IMR-90 (cell line): ENCODE data around the gene HYCC1. TPM values are rescaled to one million over a fixed set of nuclear protein-coding genes. Genes with fewer than 3 reads are reported as not detected.

Experiments
- ATAC-seq: fragments of 200-7000 bp; cut with Tn5 transposase; 2 replicates; pipeline ENCODE4 v1.9.1; 2020; ENCODE audit warnings: low read depth, mild to moderate bottlenecking, moderate library complexity
- BruUV-seq: library from RNA; stranded (reverse); fragments of 400-500 nt; replicated peaks from 2 replicates; lab custom pipeline; 2021; lab: Mats Ljungman, UMichigan
- CTCF ChIA-PET: fragments of 300-600 bp; formaldehyde crosslinking; extraction: SDS; loops from one replicate; lab custom pipeline; 2021; ENCODE audit warnings: antibody characterized with exemption; lab: Yijun Ruan, JAX
- POLR2A ChIA-PET: fragments of 300-600 bp; sonication (Branson Sonifier 250); formaldehyde crosslinking; loops from one replicate; lab custom pipeline; 2022; ENCODE audit warnings: antibody characterized with exemption; ENCODE audit not compliant: unreplicated experiment; lab: Charles Lee
- DNase-seq: peaks from one replicate; pipeline ENCODE4 v3.0.0; 2013
- H2AFZ ChIP-seq: replicated peaks from 2 replicates; pipeline ENCODE3; 2013; ENCODE audit warnings: low read length, mild to moderate bottlenecking; ENCODE audit not compliant: poor library complexity
- H2AK5ac ChIP-seq: 2 replicates; pipeline ENCODE4 v1.6.1; 2013; ENCODE audit warnings: low read depth, low read length, inconsistent platforms
- H2AK9ac ChIP-seq: replicated peaks from 2 replicates; pipeline ENCODE3; 2013; ENCODE audit warnings: mild to moderate bottlenecking, low read depth, low read length, moderate library complexity; ENCODE audit not compliant: poor library complexity
- H2BK120ac ChIP-seq: 2 replicates; pipeline ENCODE4 v1.6.1; 2013; ENCODE audit warnings: low read depth, low read length, inconsistent platforms
- H2BK15ac ChIP-seq: 3 replicates; pipeline ENCODE4 v1.6.1; 2013; ENCODE audit warnings: low read depth, low read length, inconsistent platforms
- H2BK20ac ChIP-seq: 2 replicates; pipeline ENCODE4 v1.6.1; 2013; ENCODE audit warnings: low read depth, mild to moderate bottlenecking, inconsistent platforms, low read length, moderate library complexity
- H2BK5ac ChIP-seq: 2 replicates; pipeline ENCODE4 v1.6.1; 2013; ENCODE audit warnings: mild to moderate bottlenecking, low read depth, low read length, inconsistent platforms; ENCODE audit not compliant: poor library complexity, severe bottlenecking
- H3K14ac ChIP-seq: replicated peaks from 2 replicates; pipeline ENCODE4 v1.6.1; 2013; ENCODE audit warnings: low read depth, low read length, inconsistent platforms
- H3K18ac ChIP-seq: 2 replicates; pipeline ENCODE4 v1.6.1; 2013; ENCODE audit warnings: low read depth, low read length, control low read depth
- H3K23ac ChIP-seq: 2 replicates; pipeline ENCODE4 v1.6.1; 2013; ENCODE audit warnings: low read depth, low read length, inconsistent platforms
- H3K27ac ChIP-seq: 2 replicates; pipeline ENCODE4 v1.5.1; 2013; ENCODE audit warnings: mild to moderate bottlenecking, control low read depth, low read length; ENCODE audit not compliant: insufficient read depth
- H3K27me3 ChIP-seq: 2 replicates; pipeline ENCODE4 v1.6.1; 2013; ENCODE audit warnings: low read length; ENCODE audit not compliant: control insufficient read depth, insufficient read depth
- H3K36me3 ChIP-seq: 2 replicates; pipeline ENCODE4 v1.6.1; 2013; ENCODE audit warnings: low read length, mixed read lengths; ENCODE audit not compliant: control insufficient read depth, insufficient read depth
- H3K4ac ChIP-seq: 2 replicates; pipeline ENCODE4 v1.6.1; 2013; ENCODE audit warnings: low read depth, low read length, inconsistent platforms
- H3K4me1 ChIP-seq: 2 replicates; pipeline ENCODE4 v1.6.1; 2013; ENCODE audit warnings: low read length, mixed read lengths; ENCODE audit not compliant: control insufficient read depth, insufficient read depth
- H3K4me2 ChIP-seq: 2 replicates; pipeline ENCODE4 v1.6.1; 2013; ENCODE audit warnings: low read depth, mild to moderate bottlenecking, control low read depth, low read length, moderate library complexity
- H3K4me3 ChIP-seq: 2 replicates; pipeline ENCODE4 v1.5.1; 2013; ENCODE audit warnings: low read depth, mild to moderate bottlenecking, control low read depth, low read length, moderate library complexity; ENCODE audit not compliant: insufficient read depth
- H3K56ac ChIP-seq: 2 replicates; pipeline ENCODE4 v1.6.1; 2013; ENCODE audit warnings: low read length, inconsistent platforms; ENCODE audit not compliant: insufficient read depth; ENCODE audit errors: extremely low read depth
- H3K79me1 ChIP-seq, 2 experiments: 2 replicates each; pipeline ENCODE4 v1.6.1; 2013; ENCODE audit warnings: low read length in 2 of 2, inconsistent platforms in 1 of 2, low read depth in 1 of 2
- H3K9ac ChIP-seq: 2 replicates; pipeline ENCODE4 v1.6.1; 2013; ENCODE audit warnings: low read depth, low read length, control low read depth
- H3K9me1 ChIP-seq: 2 replicates; pipeline ENCODE4 v1.6.1; 2013; ENCODE audit warnings: low read length, inconsistent platforms; ENCODE audit not compliant: insufficient read depth
- H3K9me3 ChIP-seq: 2 replicates; pipeline ENCODE4 v1.6.1; 2013; ENCODE audit warnings: low read length; ENCODE audit not compliant: control insufficient read depth, insufficient read depth
- H4K20me1 ChIP-seq: 2 replicates; pipeline ENCODE4 v1.6.1; 2013; ENCODE audit warnings: low read length, inconsistent platforms; ENCODE audit not compliant: insufficient read depth
- H4K5ac ChIP-seq: 2 replicates; pipeline ENCODE4 v1.6.1; 2013; ENCODE audit warnings: mild to moderate bottlenecking, low read depth, low read length, control low read depth
- H4K8ac ChIP-seq, 2 experiments: 2 replicates each; pipeline ENCODE4 v1.6.1; 2013; ENCODE audit warnings: low read depth in 2 of 2, low read length in 2 of 2, control low read depth in 1 of 2, inconsistent platforms in 1 of 2
- H4K91ac ChIP-seq: 2 replicates; pipeline ENCODE4 v1.6.1; 2013; ENCODE audit warnings: low read depth, low read length, inconsistent platforms; ENCODE audit not compliant: insufficient read depth
- BHLHE40 ChIP-seq: fragments of 150-350 bp; IDR thresholded peaks from 2 replicates; pipeline ENCODE4 v1.6.1; 2016; ENCODE audit warnings: mild to moderate bottlenecking, low read depth, low read length
- CEBPB ChIP-seq: IDR thresholded peaks from 2 replicates; pipeline ENCODE4 v1.6.1; 2012; ENCODE audit warnings: low read depth, low read length, improper control_type of control experiment
- CHD1 ChIP-seq: IDR thresholded peaks from 2 replicates; pipeline ENCODE4 v1.6.1; 2012; ENCODE audit warnings: low read depth, low read length, improper control_type of control experiment
- CTCF ChIP-seq: conservative IDR thresholded peaks from 2 replicates; pipeline ENCODE4 v1.5.1; 2012; ENCODE audit warnings: mild to moderate bottlenecking, low read depth, low read length, improper control_type of control experiment
- ELK1 ChIP-seq: fragments of 150-350 bp; IDR thresholded peaks from 2 replicates; pipeline ENCODE4 v1.6.1; 2016; ENCODE audit warnings: low read depth, mild to moderate bottlenecking, low read length, moderate library complexity, borderline replicate concordance
- MAFK ChIP-seq: IDR thresholded peaks from 2 replicates; pipeline ENCODE4 v1.6.1; 2012; ENCODE audit warnings: low read depth, low read length, improper control_type of control experiment
- MXI1 ChIP-seq: IDR thresholded peaks from 2 replicates; pipeline ENCODE4 v1.6.1; 2012; ENCODE audit warnings: low read depth, mild to moderate bottlenecking, low read length, moderate library complexity, borderline replicate concordance
- NFE2L2 ChIP-seq: fragments of 150-350 bp; IDR thresholded peaks from 2 replicates; pipeline ENCODE4 v1.6.1; 2016; ENCODE audit warnings: low read depth, mild to moderate bottlenecking, low read length
- POLR2A ChIP-seq: IDR thresholded peaks from 2 replicates; pipeline ENCODE4 v1.6.1; 2012; ENCODE audit warnings: mild to moderate bottlenecking, low read depth, low read length
- RAD21 ChIP-seq: IDR thresholded peaks from 2 replicates; pipeline ENCODE4 v1.6.1; 2012; ENCODE audit warnings: low read length, improper control_type of control experiment
- RCOR1 ChIP-seq: IDR thresholded peaks from 2 replicates; pipeline ENCODE4 v1.6.1; 2012; ENCODE audit warnings: mild to moderate bottlenecking, low read length, improper control_type of control experiment; ENCODE audit not compliant: insufficient replicate concordance
- RFX5 ChIP-seq: IDR thresholded peaks from 2 replicates; pipeline ENCODE4 v1.8.0; 2012; ENCODE audit warnings: low read depth, mild to moderate bottlenecking, low read length, moderate library complexity
- dilution Hi-C: fragments of 300-500 bp; cut with HindIII; formaldehyde crosslinking; loops from one replicate; pipeline ENCODE4 v1.14.3; 2018; ENCODE audit warnings: low sequenced_read_pairs; ENCODE audit not compliant: unreplicated experiment
- in situ Hi-C: fragments of 300-500 bp; cut with MboI; formaldehyde crosslinking; loops from 3 replicates; pipeline ENCODE4 v1.14.3; 2019; ENCODE audit warnings: low sequenced_read_pairs, inconsistent platforms, mixed read lengths
- intact Hi-C: fragments of 100-400 bp; cut with micrococcal nuclease; formaldehyde crosslinking; loops from 2 replicates; pipeline ENCODE4 v1.10.0; 2022
- polyA plus RNA-seq, 3 experiments: library from polyadenylated mRNA; depleted of rRNA; stranded (reverse); fragments of >200 nt; gene quantifications; 2 replicates each; pipeline ENCODE4 v1.2.3, GENCODE V29; 2012; ENCODE audit warnings: low replicate concordance in 1 of 3
- total RNA-seq: library from RNA; depleted of rRNA; stranded (reverse); fragments of >200 nt; gene quantifications from 2 replicates; pipeline ENCODE4 v1.2.3, GENCODE V29; 2012

Gene HYCC1
- total and polyA plus RNA-seq, 2 of the 4 experiments (the other 2 are of a cell fraction) = 44.1 to 78.3 TPM

GRCh38 chr7:23004247-23004520, 9.7 kb downstream of the HYCC1 start:
- ATAC-seq (peak; percentile 34; the same call in 1 of the 2 replicates), DNase-seq (no peak)
- in situ Hi-C loops (no loop called here), dilution Hi-C loops (no loop called here), intact Hi-C loops (no loop called here)
- Histone ChIP-seq H3K27ac (no peak overlapping the region), H4K5ac (0 out of 2 replicates have a peak overlapping the region, but pooled peaks have one; percentile 41), H2AK9ac (no peak overlapping the region), H3K4me1 (peaks cover 10% of the 10 kb centered on the region), H3K9me1 (peaks cover 3% of the 10 kb centered on the region), H4K91ac (no peak overlapping the region), H3K4me3 (no peak overlapping the region), H3K4me2 (peak overlapping the region; percentile 53; the same call in 1 of the 2 replicates), H4K20me1 (peaks cover 23% of the 10 kb centered on the region), H3K36me3 (no peaks in the 10 kb centered on the region), H2BK120ac (no peak overlapping the region), H3K27me3 (no peaks in the 10 kb centered on the region), H2AFZ (no peak overlapping the region), H3K9ac (no peak overlapping the region), H2BK15ac (no peak overlapping the region), H3K56ac (no peak overlapping the region), H3K14ac (no peak overlapping the region), H3K4ac (no peak overlapping the region), H2BK20ac (no peak overlapping the region), H3K79me1 (peaks cover 2 to 49% of the 10 kb centered on the region in 2 experiments; a peak in 3 of 4 replicates), H3K23ac (no peak overlapping the region; the same call in 1 of the 2 replicates), H3K9me3 (no peaks in the 10 kb centered on the region), H2AK5ac (no peak overlapping the region), H3K18ac (no peak overlapping the region), H2BK5ac (no peak overlapping the region), H4K8ac (no peak overlapping the region)
- TF ChIP-seq CTCF = no peak
- TF ChIP-seq CHD1 = no peak
- TF ChIP-seq NFE2L2 = no peak
- no peak for TF ChIP-seq ELK1
- no peak for TF ChIP-seq POLR2A
- TF ChIP-seq CEBPB = no peak
- TF ChIP-seq BHLHE40 = no peak
- TF ChIP-seq MAFK = no peak
- TF ChIP-seq RAD21 = no peak
- TF ChIP-seq MXI1 = no peak
- TF ChIP-seq RCOR1 = no peak
- TF ChIP-seq RFX5 = no peak
- ChIA-PET POLR2A (no interaction called here), CTCF (no interaction called here)
- BruUV-seq = no TSS peak
